Ovary (tissue), 9 donors: ENCODE data around the gene NCAN. TPM values are rescaled to one million over a fixed set of nuclear protein-coding genes. Genes with fewer than 3 reads are reported as not detected.
"Not testable (repeated sequence)": the region's sequence is repeated elsewhere in the genome, so short reads cannot be mapped to it uniquely, and the experiment has no call there.

Experiments
- DNase-seq, 5 donors: peaks; one replicate each; pipeline ENCODE4 v3.0.0-alpha.2; 2019 to 2020
- H3K27ac ChIP-seq, 2 donors: fragments of 200-600 bp; one replicate each; pipeline versions ENCODE4 v1.5.1 to v1.8.0; 2019 to 2022
- H3K27me3 ChIP-seq: fragments of 200-600 bp; one replicate; pipeline ENCODE4 v1.8.0; 2022
- H3K36me3 ChIP-seq: fragments of 200-600 bp; sonication (generic); one replicate; pipeline ENCODE4 v1.5.1; 2019
- H3K4me1 ChIP-seq: one replicate; pipeline ENCODE4 v1.8.1; 2013; ENCODE audit warnings: mild to moderate bottlenecking, moderate library complexity; ENCODE audit not compliant: insufficient read depth
- H3K4me3 ChIP-seq: fragments of 200-600 bp; sonication (generic); one replicate; pipeline ENCODE4 v1.5.1; 2017
- H3K9me3 ChIP-seq, 2 donors: fragments of 200-600 bp in 1 of 2; sonication (generic) in 1 of 2; one replicate each; pipeline versions ENCODE4 v1.5.1 to v1.8.1; 2013 to 2019; ENCODE audit warnings: mild to moderate bottlenecking in 1 of 2, moderate library complexity in 1 of 2
- EP300 ChIP-seq: sonication (generic); formaldehyde crosslinking; IDR thresholded peaks from one replicate; pipeline ENCODE4 v1.6.1; 2017; ENCODE audit warnings: antibody characterized with exemption
- POLR2A ChIP-seq: fragments of 450-650 bp; IDR thresholded peaks from one replicate; pipeline ENCODE4 v1.6.1; 2017; ENCODE audit warnings: antibody characterized with exemption, mild to moderate bottlenecking, moderate library complexity
- WGBS, 3 donors: extraction: QIAGEN DNeasy Blood & Tissue Kit in 1 of 3; methylation state at CpG; one replicate each; pipeline versions ENCODE4 v1.1.5 to v1.1.7; 2013 to 2017; 5-methylcytosine and 5-hydroxymethylcytosine counted together
- intact Hi-C, 4 donors: fragments of 100-400 bp; cut with DNase I; formaldehyde crosslinking; loops; one replicate each; pipeline versions ENCODE4 v1.11.0 to v1.15.1; 2022 to 2023
- polyA plus RNA-seq, 2 donors: library from polyadenylated mRNA; stranded (reverse); fragments of 200-250 nt in 1 of 2; fragments of 350-450 nt in 1 of 2; fragmentation: Illumina TruSeq in 1 of 2; extraction: RNeasy Lipid Tissue Mini Kit (QIAGEN cat#74804) in 1 of 2; gene quantifications; one replicate each; pipeline ENCODE4 v1.2.3, GENCODE V29; 2013 to 2014
- total RNA-seq, 7 donors: library from RNA; depleted of rRNA in 2 of 7; stranded (reverse); fragments of >200 nt in 2 of 7; fragmentation: NEBNext Ultra II Directional in 3 of 7; extraction: Animal tissue kit (Norgen Biotek cat#: 25700) in 3 of 7; gene quantifications; one replicate each; pipeline versions ENCODE4 v1.1.0 to v1.2.4, GENCODE V29; 2016 to 2023
- TF ChIP-seq, protein P1 (sequence below), 3 donors: fragments of 450-650 bp in 2 of 3; fragments of 200-600 bp in 1 of 3; IDR thresholded peaks; one replicate each; pipeline versions ENCODE4 v1.5.1 to v1.8.0; 2016 to 2022; ENCODE audit warnings: antibody characterized with exemption in 3 of 3, mild to moderate bottlenecking in 1 of 3
- donor health status: DM: no; HTN: no; CAD: no; lungs with moderate emphysema.
- donor health status: DM: no; HTN: no; CAD: no.
- donor health status: Bipolar disorder and iron deficiency.
- donor health status: DM: yes; HTN: yes; CAD: no.
- donor health status: DM: no; HTN: no; CAD: no.
- donor health status: DM: yes; HTN: yes; CAD: no.

The NCAN gene
- total and polyA plus RNA-seq, 9 donors, result not detected

DNA sequence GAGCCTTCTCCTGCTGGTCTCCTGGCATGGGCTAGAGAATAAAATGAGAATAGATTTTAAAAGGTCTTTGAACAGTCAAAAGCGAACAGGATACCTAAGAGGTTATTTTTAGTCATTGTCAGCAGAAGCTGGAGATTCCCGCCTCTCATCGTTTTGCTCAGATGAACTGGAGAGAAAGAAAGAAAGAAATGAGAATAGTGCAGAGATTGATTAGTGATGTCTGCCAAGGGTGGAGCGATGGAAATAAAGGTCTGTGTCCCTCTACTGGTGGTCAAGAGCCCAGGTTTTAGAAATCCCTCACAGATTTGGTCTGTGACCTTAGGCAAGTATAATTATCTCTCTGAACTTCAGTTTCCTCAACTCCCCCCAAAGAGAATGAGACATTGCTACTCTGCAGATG is 5.3 kb downstream of the NCAN start:
- intact Hi-C loops, result no loop called here
- H3K4me1 ChIP-seq, result no peaks in the 10 kb centered on the region
- 52 to 55% (median 52%) methylated on average over 4 of the region's 4 CpGs for WGBS, 3 donors

DNA sequence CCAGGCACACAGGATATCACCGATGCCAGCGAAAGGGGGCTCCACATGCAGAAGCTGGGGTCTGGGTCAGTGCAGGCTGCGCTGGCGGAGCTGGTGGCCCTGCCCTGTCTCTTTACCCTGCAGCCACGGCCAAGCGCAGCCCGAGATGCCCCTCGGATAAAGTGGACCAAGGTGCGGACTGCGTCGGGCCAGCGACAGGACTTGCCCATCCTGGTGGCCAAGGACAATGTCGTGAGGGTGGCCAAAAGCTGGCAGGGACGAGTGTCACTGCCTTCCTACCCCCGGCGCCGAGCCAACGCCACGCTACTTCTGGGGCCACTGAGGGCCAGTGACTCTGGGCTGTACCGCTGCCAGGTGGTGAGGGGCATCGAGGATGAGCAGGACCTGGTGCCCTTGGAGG is 7.2 kb downstream of the NCAN start:
- TF ChIP-seq POLR2A (no peak), EP300 (no peak)
- TF ChIP-seq, protein P1, sequence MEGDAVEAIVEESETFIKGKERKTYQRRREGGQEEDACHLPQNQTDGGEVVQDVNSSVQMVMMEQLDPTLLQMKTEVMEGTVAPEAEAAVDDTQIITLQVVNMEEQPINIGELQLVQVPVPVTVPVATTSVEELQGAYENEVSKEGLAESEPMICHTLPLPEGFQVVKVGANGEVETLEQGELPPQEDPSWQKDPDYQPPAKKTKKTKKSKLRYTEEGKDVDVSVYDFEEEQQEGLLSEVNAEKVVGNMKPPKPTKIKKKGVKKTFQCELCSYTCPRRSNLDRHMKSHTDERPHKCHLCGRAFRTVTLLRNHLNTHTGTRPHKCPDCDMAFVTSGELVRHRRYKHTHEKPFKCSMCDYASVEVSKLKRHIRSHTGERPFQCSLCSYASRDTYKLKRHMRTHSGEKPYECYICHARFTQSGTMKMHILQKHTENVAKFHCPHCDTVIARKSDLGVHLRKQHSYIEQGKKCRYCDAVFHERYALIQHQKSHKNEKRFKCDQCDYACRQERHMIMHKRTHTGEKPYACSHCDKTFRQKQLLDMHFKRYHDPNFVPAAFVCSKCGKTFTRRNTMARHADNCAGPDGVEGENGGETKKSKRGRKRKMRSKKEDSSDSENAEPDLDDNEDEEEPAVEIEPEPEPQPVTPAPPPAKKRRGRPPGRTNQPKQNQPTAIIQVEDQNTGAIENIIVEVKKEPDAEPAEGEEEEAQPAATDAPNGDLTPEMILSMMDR (IDR thresholded peaks at IDR 0.05), result no peak

More for the DNA sequence above, 5.3 kb downstream of the NCAN start:
- no peak for DNase-seq
- TF ChIP-seq, protein P1 (IDR thresholded peaks at IDR 0.05), result no peak
- no peak for TF ChIP-seq EP300
- TF ChIP-seq POLR2A, result no peak
- Histone ChIP-seq H3K4me3 (no peak overlapping the region), H3K9me3 (no peaks in the 10 kb centered on the region), H3K36me3 (no peaks in the 10 kb centered on the region), H3K27me3 (no peaks in the 10 kb centered on the region), H3K27ac (no peak overlapping the region)

DNA sequence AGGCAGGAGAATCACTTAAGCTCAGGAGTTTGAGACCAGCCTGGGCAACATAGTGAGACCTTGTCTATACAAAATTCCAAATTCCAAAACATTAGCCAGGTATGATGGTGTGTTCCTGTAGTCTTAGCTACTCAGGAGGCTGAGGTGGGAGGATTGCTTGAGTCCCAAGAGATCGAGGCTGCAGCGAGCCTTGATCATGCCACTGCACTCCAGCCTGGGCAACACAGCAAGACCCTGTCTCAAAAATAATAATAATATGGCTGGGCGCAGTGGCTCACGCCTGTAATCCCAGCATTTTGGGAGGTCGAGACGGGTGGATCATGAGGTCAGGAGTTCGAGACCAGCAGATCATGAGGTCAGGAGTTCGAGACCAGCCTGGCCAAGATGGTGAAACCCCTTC is 9.2 kb downstream of the NCAN start:
- H3K27ac ChIP-seq, H3K36me3 ChIP-seq, H3K27me3 ChIP-seq, intact Hi-C loops, H3K9me3 ChIP-seq, DNase-seq, H3K4me3 ChIP-seq, H3K4me1 ChIP-seq: not testable (repeated sequence)
- WGBS, 3 donors, result 78 to 86% (median 80%) methylated on average over 8 of the region's 8 CpGs

More for the DNA sequence above, 7.2 kb downstream of the NCAN start:
- no peaks in the 10 kb centered on the region for H3K27me3 ChIP-seq
- H3K27ac ChIP-seq, result no peak overlapping the region
- no peaks in the 10 kb centered on the region for H3K36me3 ChIP-seq
- no peaks in the 10 kb centered on the region for H3K9me3 ChIP-seq
- 83 to 90% (median 84%) methylated on average over 21 of the region's 21 CpGs for WGBS, 3 donors
- H3K4me3 ChIP-seq, result no peak overlapping the region
- no peak for DNase-seq
- intact Hi-C loops, result no loop called here
- H3K4me1 ChIP-seq, result no peaks in the 10 kb centered on the region

DNA sequence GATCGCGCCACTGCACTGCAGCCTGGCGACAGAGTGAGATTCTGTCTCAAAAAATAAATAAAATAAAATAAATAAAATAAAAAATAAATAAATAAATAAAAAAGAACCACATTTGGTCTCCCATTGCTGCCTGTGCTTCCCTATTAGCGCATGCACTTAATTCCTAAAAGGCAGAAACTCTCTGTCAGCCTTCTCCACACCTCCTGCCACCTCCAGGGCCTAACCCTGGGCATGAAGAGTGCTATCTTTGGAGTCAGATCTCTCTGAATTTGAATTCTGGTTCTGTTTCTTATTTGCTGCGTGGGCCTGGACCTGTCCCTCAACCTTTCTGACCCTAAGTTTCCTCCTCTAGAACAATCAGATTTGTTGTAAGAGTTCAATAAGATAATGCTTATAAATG is 11.3 kb downstream of the NCAN start:
- no peak overlapping the region for H3K27ac ChIP-seq
- peaks cover 2% of the 10 kb centered on the region for H3K4me1 ChIP-seq
- TF ChIP-seq, protein P1 (IDR thresholded peaks at IDR 0.05), result no peak
- no peak for TF ChIP-seq POLR2A
- no peaks in the 10 kb centered on the region for H3K9me3 ChIP-seq
- intact Hi-C loops, result no loop called here
- 71 to 86% (median 80%) methylated on average over 5 of the region's 5 CpGs for WGBS, 3 donors
- no peaks in the 10 kb centered on the region for H3K36me3 ChIP-seq
- no peak overlapping the region for H3K4me3 ChIP-seq
- no peak for DNase-seq
- H3K27me3 ChIP-seq, result no peaks in the 10 kb centered on the region

DNA sequence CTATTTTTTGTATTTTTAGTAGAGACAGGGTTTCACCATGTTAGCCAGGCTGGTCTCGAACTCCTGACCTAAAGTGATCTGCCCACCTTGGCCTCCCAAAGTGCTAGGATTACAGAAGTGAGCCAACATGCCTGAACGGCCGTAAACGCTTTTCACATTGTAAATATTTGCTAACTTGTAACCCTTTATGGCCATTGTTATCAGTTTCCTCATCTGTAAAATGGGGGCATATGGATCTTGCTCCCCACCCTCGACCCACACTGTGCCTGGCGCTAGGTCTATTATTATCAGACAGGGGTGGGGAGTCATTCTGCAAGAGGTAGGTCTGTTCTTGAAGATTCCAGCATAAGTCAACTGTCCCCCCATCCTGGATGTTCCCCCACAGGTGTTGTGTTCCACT is 11.9 kb downstream of the NCAN start:
- DNase-seq, result no peak
- Histone ChIP-seq H3K4me3 (no peak overlapping the region), H3K9me3 (no peaks in the 10 kb centered on the region), H3K36me3 (no peaks in the 10 kb centered on the region), H3K27me3 (no peaks in the 10 kb centered on the region), H3K4me1 (peaks cover 2% of the 10 kb centered on the region), H3K27ac (no peak overlapping the region)
- TF ChIP-seq POLR2A (no peak), EP300 (no peak)
- TF ChIP-seq, protein P1 (IDR thresholded peaks at IDR 0.05), result no peak
- WGBS, 3 donors, result 70 to 76% (median 75%) methylated on average over 6 of the region's 6 CpGs
- intact Hi-C loops, result no loop called here
